Brain microvascular endothelial cell (primary cell): ENCODE data around the gene KLHL3.

Source experiments
- DNase-seq: peaks from one replicate; pipeline ENCODE4 v3.0.0-alpha.2; 2020
- H3K27ac ChIP-seq: fragments of 250-450 bp; sonication (Bioruptor Pico); 2 replicates; pipeline ENCODE4 v1.5.1; 2020; ENCODE audit warnings: mild to moderate bottlenecking, moderate library complexity
- H3K27me3 ChIP-seq: fragments of 250-450 bp; sonication (Bioruptor Pico); replicated peaks from 2 replicates; pipeline ENCODE4 v1.5.1; 2020; ENCODE audit warnings: mild to moderate bottlenecking
- H3K36me3 ChIP-seq: fragments of 250-450 bp; sonication (Bioruptor Pico); replicated peaks from 2 replicates; pipeline ENCODE4 v1.5.1; 2020; ENCODE audit warnings: mild to moderate bottlenecking
- H3K4me3 ChIP-seq: 2 replicates; pipeline ENCODE4 v1.5.1; 2011; ENCODE audit warnings: low read depth, mild to moderate bottlenecking, control low read depth, low read length, moderate library complexity
- CTCF ChIP-seq: IDR thresholded peaks from 2 replicates; pipeline ENCODE4 v1.5.1; 2011; ENCODE audit warnings: low read depth, mild to moderate bottlenecking, moderate library complexity, low read length, control low read depth, inconsistent platforms; ENCODE audit errors: missing control alignments
- in situ Hi-C: cut with HindIII; loops from 2 replicates; pipeline ENCODE4 v1.10.0; 2017; ENCODE audit warnings: low sequenced_read_pairs, low pct_ligation_motif_present

KLHL3 gene

GRCh38 chr5:137757634-137758033, 21.7 kb upstream of the KLHL3 start:
- Histone ChIP-seq H3K27me3 (no peaks in the 10 kb centered on the region), H3K27ac (no peak overlapping the region), H3K4me3 (no peak overlapping the region), H3K36me3 (peaks cover 4% of the 10 kb centered on the region)
- TF ChIP-seq CTCF = no peak
- DNase-seq = no peak
- in situ Hi-C loops = no loop called here

GRCh38 chr5:137754961-137755762, 19.3 kb upstream of the KLHL3 start:
- H3K4me3 ChIP-seq = peak overlapping the region; percentile 99
- TF ChIP-seq CTCF = no peak
- in situ Hi-C loops = no loop called here
- no peaks in the 10 kb centered on the region for H3K27me3 ChIP-seq
- DNase-seq = no peak
- H3K27ac ChIP-seq = peak overlapping the region; percentile 98
- peaks cover 4% of the 10 kb centered on the region for H3K36me3 ChIP-seq

GRCh38 chr5:137754188-137754960, 18.5 kb upstream of the KLHL3 start, which contains the start of gene HNRNPA0:
HNRNPA0 (minus strand) TSS chr5:137754363; CDS start chr5:137754066, 297 bp downstream.
- TF ChIP-seq CTCF = no peak
- in situ Hi-C loops = no loop called here
- peak within 1 kb of the TSS; percentile 99 for H3K4me3 ChIP-seq
- H3K27me3 ChIP-seq = no peaks in the 10 kb centered on the region
- H3K27ac ChIP-seq = peak within 1 kb of the TSS; percentile 98
- DNase-seq = peak; percentile 95
- peaks cover 4% of the 10 kb centered on the region for H3K36me3 ChIP-seq

GRCh38 chr5:137753691-137754187, 17.9 kb upstream of the KLHL3 start:
- H3K27ac ChIP-seq = peak overlapping the region; percentile 98
- in situ Hi-C loops = no loop called here
- DNase-seq = no peak
- no peak for TF ChIP-seq CTCF
- H3K36me3 ChIP-seq = peaks cover 4% of the 10 kb centered on the region
- no peaks in the 10 kb centered on the region for H3K27me3 ChIP-seq
- H3K4me3 ChIP-seq = peak overlapping the region; percentile 99

- in situ Hi-C loops = no loop called here
- DNase-seq = no peak
Measured at GRCh38 chr5:137752905-137753690, 17.2 kb upstream of the KLHL3 start.

More at GRCh38 chr5:137752905-137753690, 17.2 kb upstream of the KLHL3 start:
- Histone ChIP-seq H3K4me3 (peak overlapping the region; percentile 99), H3K27ac (peak overlapping the region; percentile 98), H3K36me3 (peaks cover 4% of the 10 kb centered on the region), H3K27me3 (no peaks in the 10 kb centered on the region)
- TF ChIP-seq CTCF = no peak
